ENCODE measurements around the gene SEMA5A. TPM values are rescaled to one million over a fixed set of nuclear protein-coding genes. Genes with fewer than 3 reads are reported as not detected.

SEMA5A gene
- total RNA-seq, 1 experiment from 2014 or later: 9.3 TPM

GRCh38 chr5:9269014-9269413 is 276.9 kb downstream of the SEMA5A start (continued):
- TF ChIP-seq, protein P1, sequence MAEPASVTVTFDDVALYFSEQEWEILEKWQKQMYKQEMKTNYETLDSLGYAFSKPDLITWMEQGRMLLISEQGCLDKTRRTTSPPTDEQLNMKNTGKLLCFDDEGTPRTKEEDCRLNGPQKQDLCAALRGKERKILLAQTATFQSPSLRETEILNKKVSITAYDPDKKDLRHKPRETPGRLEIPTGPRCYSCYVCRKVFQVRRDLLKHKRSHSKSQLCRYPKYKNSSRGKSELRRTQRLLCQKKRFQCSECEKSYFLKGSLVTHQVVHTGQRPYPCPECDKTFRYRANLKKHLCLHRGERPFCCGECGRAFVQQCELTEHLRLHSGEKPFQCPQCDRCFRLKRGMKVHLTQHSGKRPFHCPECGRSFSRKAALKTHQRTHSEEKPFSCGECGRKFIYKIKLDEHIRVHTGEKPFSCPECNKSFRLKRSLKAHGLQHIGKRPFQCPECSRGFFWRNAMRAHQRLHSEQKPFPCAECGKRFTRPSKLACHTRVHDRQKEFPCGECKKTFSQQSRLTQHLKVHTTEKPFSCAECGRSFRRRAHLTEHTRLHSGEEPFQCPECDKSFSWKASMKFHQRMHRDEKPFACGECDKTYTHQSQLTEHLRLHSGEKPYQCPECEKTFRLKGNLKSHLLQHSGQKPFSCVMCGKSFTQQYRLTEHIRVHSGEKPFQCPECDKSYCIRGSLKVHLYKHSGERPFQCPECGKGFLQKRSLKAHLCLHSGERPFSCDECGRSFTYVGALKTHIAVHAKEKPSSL (CRISPR knock-in tag; conservative IDR thresholded peaks at IDR 0.05): no peak
- TF ChIP-seq ZNF532 (CRISPR knock-in tag; IDR thresholded peaks at IDR 0.05; ENCODE audit: borderline replicate concordance) (no peak), GABPB1 (CRISPR knock-in tag; IDR thresholded peaks at IDR 0.05) (no peak), ZNF416 (CRISPR knock-in tag; IDR thresholded peaks at IDR 0.05) (no peak), ZNF317 (CRISPR knock-in tag; IDR thresholded peaks at IDR 0.05; ENCODE audit: borderline replicate concordance, low read depth) (no peak), ESRRA (CRISPR knock-in tag; IDR thresholded peaks at IDR 0.05; ENCODE audit: borderline replicate concordance) (no peak), PRRX2 (CRISPR knock-in tag; IDR thresholded peaks at IDR 0.05) (no peak), EMX1 (CRISPR knock-in tag; IDR thresholded peaks at IDR 0.05) (no peak)

DNA sequence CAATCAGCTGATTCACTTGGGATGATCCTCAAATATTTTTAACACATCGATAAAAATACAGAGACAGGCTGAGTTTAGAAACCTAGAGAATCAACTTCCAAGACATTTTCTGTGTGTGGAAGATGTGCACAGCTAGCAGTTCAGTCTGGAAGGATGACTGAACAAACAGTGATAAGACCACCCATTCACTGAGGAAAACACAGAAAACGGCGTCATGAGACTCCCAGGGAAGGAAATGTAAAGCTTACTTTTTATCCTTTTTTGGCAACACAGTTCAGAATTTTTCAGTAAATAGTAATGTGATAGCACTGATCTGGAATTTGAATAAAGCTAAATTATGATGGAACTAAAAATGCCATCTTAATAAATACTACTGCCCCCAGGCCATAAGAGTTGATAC is 277.6 kb downstream of the SEMA5A start:
- ChIA-PET POLR2A (no interaction called here), CTCF (interaction anchor here (1.6 kb wide), 1 partner anchor 13 kb away, joined by 3 read pairs; no protein-coding TSS in a partner anchor)
- Mint-ChIP-seq H3K27me3 (ENCODE audit: low read depth) (no peaks in the 10 kb centered on the region; the same call in 1 of the 2 replicates), H3K36me3 (peaks cover 11% of the 10 kb centered on the region), H3K27ac (no peak overlapping the region), H3K9me3 (peaks cover 14% of the 10 kb centered on the region), H3K4me3 (no peak overlapping the region), H3K4me1 (peaks cover 20% of the 10 kb centered on the region)
- ATAC-seq: no peak
- DNase-seq (ENCODE audit: low spot score): no peak
- TF ChIP-seq JAZF1 (CRISPR knock-in tag; IDR thresholded peaks at IDR 0.05) (no peak), NFYB (CRISPR knock-in tag; conservative IDR thresholded peaks at IDR 0.05; ENCODE audit: low read depth) (no peak), ZNF671 (CRISPR knock-in tag; IDR thresholded peaks at IDR 0.05) (no peak), ZNF219 (CRISPR knock-in tag; IDR thresholded peaks at IDR 0.05; ENCODE audit: borderline replicate concordance) (no peak), ATF1 (CRISPR knock-in tag; IDR thresholded peaks at IDR 0.05) (no peak), TP53 (CRISPR knock-in tag; IDR thresholded peaks at IDR 0.05) (no peak), MXD4 (CRISPR knock-in tag; IDR thresholded peaks at IDR 0.05; ENCODE audit: borderline replicate concordance) (no peak), GABPB1 (CRISPR knock-in tag; IDR thresholded peaks at IDR 0.05) (no peak), CREB1 (CRISPR knock-in tag; IDR thresholded peaks at IDR 0.05) (no peak), FOXJ3 (CRISPR knock-in tag; IDR thresholded peaks at IDR 0.05; ENCODE audit: borderline replicate concordance) (no peak), PRDM15 (CRISPR knock-in tag; IDR thresholded peaks at IDR 0.05) (no peak), ZSCAN18 (CRISPR knock-in tag; IDR thresholded peaks at IDR 0.05) (no peak)
- TF ChIP-seq, protein P2, sequence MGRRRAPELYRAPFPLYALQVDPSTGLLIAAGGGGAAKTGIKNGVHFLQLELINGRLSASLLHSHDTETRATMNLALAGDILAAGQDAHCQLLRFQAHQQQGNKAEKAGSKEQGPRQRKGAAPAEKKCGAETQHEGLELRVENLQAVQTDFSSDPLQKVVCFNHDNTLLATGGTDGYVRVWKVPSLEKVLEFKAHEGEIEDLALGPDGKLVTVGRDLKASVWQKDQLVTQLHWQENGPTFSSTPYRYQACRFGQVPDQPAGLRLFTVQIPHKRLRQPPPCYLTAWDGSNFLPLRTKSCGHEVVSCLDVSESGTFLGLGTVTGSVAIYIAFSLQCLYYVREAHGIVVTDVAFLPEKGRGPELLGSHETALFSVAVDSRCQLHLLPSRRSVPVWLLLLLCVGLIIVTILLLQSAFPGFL (CRISPR knock-in tag; IDR thresholded peaks at IDR 0.05; ENCODE audit: borderline replicate concordance): no peak
- TF ChIP-seq, protein P3, sequence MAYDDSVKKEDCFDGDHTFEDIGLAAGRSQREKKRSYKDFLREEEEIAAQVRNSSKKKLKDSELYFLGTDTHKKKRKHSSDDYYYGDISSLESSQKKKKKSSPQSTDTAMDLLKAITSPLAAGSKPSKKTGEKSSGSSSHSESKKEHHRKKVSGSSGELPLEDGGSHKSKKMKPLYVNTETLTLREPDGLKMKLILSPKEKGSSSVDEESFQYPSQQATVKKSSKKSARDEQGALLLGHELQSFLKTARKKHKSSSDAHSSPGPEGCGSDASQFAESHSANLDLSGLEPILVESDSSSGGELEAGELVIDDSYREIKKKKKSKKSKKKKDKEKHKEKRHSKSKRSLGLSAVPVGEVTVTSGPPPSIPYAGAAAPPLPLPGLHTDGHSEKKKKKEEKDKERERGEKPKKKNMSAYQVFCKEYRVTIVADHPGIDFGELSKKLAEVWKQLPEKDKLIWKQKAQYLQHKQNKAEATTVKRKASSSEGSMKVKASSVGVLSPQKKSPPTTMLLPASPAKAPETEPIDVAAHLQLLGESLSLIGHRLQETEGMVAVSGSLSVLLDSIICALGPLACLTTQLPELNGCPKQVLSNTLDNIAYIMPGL (CRISPR knock-in tag; IDR thresholded peaks at IDR 0.05): no peak
- TF ChIP-seq, protein P4, sequence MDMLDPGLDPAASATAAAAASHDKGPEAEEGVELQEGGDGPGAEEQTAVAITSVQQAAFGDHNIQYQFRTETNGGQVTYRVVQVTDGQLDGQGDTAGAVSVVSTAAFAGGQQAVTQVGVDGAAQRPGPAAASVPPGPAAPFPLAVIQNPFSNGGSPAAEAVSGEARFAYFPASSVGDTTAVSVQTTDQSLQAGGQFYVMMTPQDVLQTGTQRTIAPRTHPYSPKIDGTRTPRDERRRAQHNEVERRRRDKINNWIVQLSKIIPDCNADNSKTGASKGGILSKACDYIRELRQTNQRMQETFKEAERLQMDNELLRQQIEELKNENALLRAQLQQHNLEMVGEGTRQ (CRISPR knock-in tag; IDR thresholded peaks at IDR 0.05): no peak

Measured in WTC11 (cell line).